GM12891 (cell line): ENCODE measurements around the gene COL3A1.

ENCODE experiments used
- PAX5 ChIP-seq: IDR thresholded peaks from 2 replicates; pipeline ENCODE4 v1.6.1; 2011; ENCODE audit warnings: low read length, moderate library complexity, mild to moderate bottlenecking; ENCODE audit not compliant: insufficient read depth, severe bottlenecking
- POLR2A ChIP-seq: IDR thresholded peaks from 2 replicates; pipeline ENCODE4 v1.6.1; 2011; ENCODE audit warnings: low read depth, low read length, control low read depth
- POLR2AphosphoS5 ChIP-seq: IDR thresholded peaks from 2 replicates; pipeline ENCODE4 v1.6.1; 2011; ENCODE audit warnings: low read depth, low read length, control low read depth
- POU2F2 ChIP-seq: IDR thresholded peaks from 2 replicates; pipeline ENCODE4 v1.6.1; 2011; ENCODE audit warnings: low read depth, mild to moderate bottlenecking, control low read depth, low read length, moderate library complexity
- SPI1 ChIP-seq: IDR thresholded peaks from 2 replicates; pipeline ENCODE4 v1.6.1; 2011; ENCODE audit warnings: low read depth, low read length, control low read depth
- TAF1 ChIP-seq: IDR thresholded peaks from 2 replicates; pipeline ENCODE4 v1.6.1; 2011; ENCODE audit warnings: low read depth, low read length, control low read depth

DNA sequence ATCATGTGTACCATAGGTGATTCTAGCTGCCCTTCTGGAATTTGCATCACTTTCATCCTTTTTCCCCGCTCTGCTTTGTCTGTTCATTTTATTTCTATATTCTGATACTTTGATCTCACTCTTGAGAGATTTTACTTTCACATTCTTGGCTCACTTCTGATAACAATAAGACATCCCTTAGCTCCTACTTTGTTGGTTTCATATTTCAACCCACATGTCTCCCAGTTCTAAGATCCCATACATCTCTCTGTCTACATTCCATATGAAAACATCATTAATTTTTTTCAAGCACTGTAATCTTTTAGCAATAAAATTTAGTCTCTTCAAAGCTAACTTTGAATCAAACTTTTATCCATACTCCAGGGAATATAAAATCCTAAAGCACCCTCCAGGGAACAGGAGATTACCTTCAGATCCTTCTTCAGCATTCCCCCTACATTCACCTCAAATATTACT lies 75.6 kb downstream of the COL3A1 start:
- no peak for TF ChIP-seq POLR2AphosphoS5
- TF ChIP-seq SPI1 = no peak
- no peak for TF ChIP-seq POLR2A
- no peak for TF ChIP-seq PAX5
- TF ChIP-seq TAF1 = no peak
- TF ChIP-seq POU2F2 = no peak
